SKM-1 treated with dmso at 0.1 percent for 144 hours (cell line): ENCODE data around the gene RNF126.

Experiments
- DNase-seq: peaks from one replicate; lab custom pipeline; 2025; ENCODE audit not compliant: unreplicated experiment; lab: John Stamatoyannopoulos, UW

The RNF126 gene

GRCh38 chr19:664913-665443, 2.0 kb upstream of the RNF126 start:
- DNase-seq = peak; percentile 70

GRCh38 chr19:663682-664117, 686 bp upstream of the RNF126 start:
- DNase-seq = no peak

- peak; percentile 31 for DNase-seq
These were observed 630 bp downstream of the RNF126 start for GRCh38 chr19:662207-662961.

- peak; percentile 20 for DNase-seq
These were observed 1.4 kb downstream of the RNF126 start for GRCh38 chr19:661427-662196.

GRCh38 chr19:660793-661426, 2.1 kb downstream of the RNF126 start:
- DNase-seq = no peak

GRCh38 chr19:658916-659839, 3.8 kb downstream of the RNF126 start:
- DNase-seq = no peak

- no peak for DNase-seq
These were observed 4.8 kb downstream of the RNF126 start for GRCh38 chr19:658059-658839.

- DNase-seq = no peak
These were observed 5.4 kb downstream of the RNF126 start for GRCh38 chr19:657611-658010.

- no peak for DNase-seq
These were observed 6.1 kb downstream of the RNF126 start for GRCh38 chr19:656751-657559.

- no peak for DNase-seq
These were observed 7.3 kb downstream of the RNF126 start for GRCh38 chr19:655691-656090.

GRCh38 chr19:653425-653824, 9.6 kb downstream of the RNF126 start:
- no peak for DNase-seq

- no peak for DNase-seq
These were observed 10.3 kb downstream of the RNF126 start for GRCh38 chr19:652467-653389.

GRCh38 chr19:651991-652390, 11.0 kb downstream of the RNF126 start:
- no peak for DNase-seq

GRCh38 chr19:651114-651818, 11.7 kb downstream of the RNF126 start:
- no peak for DNase-seq

GRCh38 chr19:650121-650520, 12.9 kb downstream of the RNF126 start:
- DNase-seq = no peak

- no peak for DNase-seq
These were observed 13.9 kb downstream of the RNF126 start for GRCh38 chr19:648904-649801.
